Right kidney (tissue), 1 donor: Measurements from ENCODE around the gene OSBPL10.

ENCODE experiments used
- DNase-seq: peaks from one replicate; pipeline ENCODE4 v3.0.0-alpha.2; 2016

The OSBPL10 gene

DNA sequence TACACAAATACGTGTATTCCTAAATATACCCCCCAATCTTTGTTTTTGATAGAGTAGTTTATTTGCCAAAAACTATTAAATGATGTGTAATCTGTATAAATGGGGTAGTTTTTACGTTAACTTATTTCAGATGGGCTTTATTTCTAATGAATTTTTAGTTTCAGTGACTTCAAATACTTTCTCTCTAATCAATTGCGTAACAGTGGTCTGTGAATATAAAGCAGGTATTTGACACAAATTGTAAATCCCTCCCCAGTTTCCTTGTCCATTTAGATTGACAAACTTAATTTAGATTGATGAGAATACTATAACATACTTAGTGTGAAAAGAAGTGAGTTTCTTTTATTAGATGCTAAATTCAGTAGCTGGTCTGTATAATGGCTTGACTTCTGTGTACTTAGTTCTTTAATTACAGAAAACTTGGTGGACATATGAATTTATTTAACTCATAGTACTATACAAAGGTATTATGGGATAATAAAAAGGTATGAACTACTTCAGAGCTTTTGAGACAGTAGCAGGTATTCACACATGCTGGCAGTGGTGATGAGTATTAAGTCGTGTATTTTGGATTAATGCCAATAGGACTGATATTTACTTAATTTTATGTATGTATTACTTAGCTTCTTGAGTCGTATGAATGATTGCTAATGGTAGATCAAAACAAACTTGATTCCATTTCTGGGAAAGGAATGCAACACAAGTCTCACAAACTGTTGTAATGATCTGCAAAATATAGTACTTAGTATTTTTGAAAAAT, 366.7 kb downstream of the OSBPL10 start:
- DNase-seq: no peak

GRCh38 chr3:31613654-31614053, 367.4 kb downstream of the OSBPL10 start:
- no peak for DNase-seq

DNA sequence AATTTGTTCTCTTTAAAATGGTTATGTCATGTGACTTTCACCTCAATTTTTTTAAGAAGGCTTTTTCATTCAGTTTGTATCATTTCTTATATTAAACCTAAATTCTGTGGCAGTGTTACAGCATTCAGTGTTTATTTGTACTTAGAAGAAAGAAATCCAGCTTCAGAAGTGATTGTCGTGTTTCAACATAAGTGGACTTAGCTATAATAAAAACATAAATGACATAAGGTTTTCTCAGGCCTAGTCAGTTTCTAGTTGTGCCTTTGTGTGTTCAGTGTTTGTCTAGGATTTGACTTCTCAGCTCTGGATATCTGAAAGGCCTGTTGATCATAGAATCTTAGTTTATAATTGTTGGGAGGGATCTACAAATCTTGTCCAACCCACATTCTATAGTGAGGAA, 367.9 kb downstream of the OSBPL10 start:
- DNase-seq: no peak
